ENCODE measurements around the gene CRYAA. TPM values are rescaled to one million over a fixed set of nuclear protein-coding genes. Genes with fewer than 3 reads are reported as not detected.
"Not testable (repeated sequence)": the region's sequence is repeated elsewhere in the genome, so short reads cannot be mapped to it uniquely, and the experiment has no call there.

The CRYAA gene
- not detected for polyA plus RNA-seq (ENCODE audit: insufficient read length in 12 of 12)
- long read RNA-seq, donor 1, result 0 reads
- long read RNA-seq, donor 2, result 0 reads
- long read RNA-seq, donor 3, result 0 reads
- long read RNA-seq, donor 4, result 0 reads
- long read RNA-seq, donor 5, result 0 reads
- long read RNA-seq, donor 6, result 0 reads
- long read RNA-seq, donor 7, result 0 reads
- long read RNA-seq, donor 8, result 0 reads
- long read RNA-seq, donor 9, result 0 reads
- long read RNA-seq, donor 10, result 0 reads
- long read RNA-seq, donor 11, partial matches to known transcripts, result 0 of 1 reads
- long read RNA-seq, donor 11, other reads (novel, unspliced or antisense), result 0 of 1 reads

GRCh38 chr21:43168708-43169107, at the start of gene CRYAA:
CRYAA (plus strand) TSS chr21:43169008; CDS start chr21:43169100, 92 bp downstream.
- DNase-seq, result not testable (repeated sequence)

- DNase-seq, result not testable (repeated sequence)
Measured at GRCh38 chr21:43130094-43130493, 38.7 kb upstream of the CRYAA start.

- DNase-seq, result not testable (repeated sequence)
Measured at GRCh38 chr21:43134520-43134919, 34.3 kb upstream of the CRYAA start.

GRCh38 chr21:43138944-43139343, 29.9 kb upstream of the CRYAA start:
- DNase-seq, result not testable (repeated sequence)

GRCh38 chr21:43141407-43141806, 27.4 kb upstream of the CRYAA start:
- DNase-seq, result not testable (repeated sequence)

- not testable (repeated sequence) for DNase-seq
Measured at GRCh38 chr21:43146637-43147036, 22.2 kb upstream of the CRYAA start.

- DNase-seq, result not testable (repeated sequence)
Measured at GRCh38 chr21:43147999-43148398, 20.8 kb upstream of the CRYAA start.

- DNase-seq, result not testable (repeated sequence)
Measured at GRCh38 chr21:43149344-43149743, 19.5 kb upstream of the CRYAA start.

- not testable (repeated sequence) for DNase-seq
Measured at GRCh38 chr21:43153601-43154000, 15.2 kb upstream of the CRYAA start.

GRCh38 chr21:43159279-43160175, 9.3 kb upstream of the CRYAA start:
- not testable (repeated sequence) for DNase-seq

- not testable (repeated sequence) for DNase-seq
Measured at GRCh38 chr21:43161826-43162707, 6.7 kb upstream of the CRYAA start.

- DNase-seq, result not testable (repeated sequence)
Measured at GRCh38 chr21:43162708-43163205, 6.1 kb upstream of the CRYAA start.

GRCh38 chr21:43164823-43165222, 4.0 kb upstream of the CRYAA start:
- DNase-seq, result not testable (repeated sequence)

GRCh38 chr21:43165734-43166133, 3.1 kb upstream of the CRYAA start:
- DNase-seq, result not testable (repeated sequence)

GRCh38 chr21:43169230-43169886, 550 bp downstream of the CRYAA start:
- not testable (repeated sequence) for DNase-seq

GRCh38 chr21:43169891-43170290, 1.1 kb downstream of the CRYAA start:
- DNase-seq, result not testable (repeated sequence)

GRCh38 chr21:43172812-43173211, 4.0 kb downstream of the CRYAA start:
- not testable (repeated sequence) for DNase-seq

- not testable (repeated sequence) for DNase-seq
Measured at GRCh38 chr21:43173438-43173837, 4.6 kb downstream of the CRYAA start.

GRCh38 chr21:43173930-43174329, 5.1 kb downstream of the CRYAA start:
- not testable (repeated sequence) for DNase-seq

- DNase-seq, result not testable (repeated sequence)
Measured at GRCh38 chr21:43174998-43175397, 6.2 kb downstream of the CRYAA start.

- not testable (repeated sequence) for DNase-seq
Measured at GRCh38 chr21:43176621-43177020, 7.8 kb downstream of the CRYAA start.
